AG09319 (cell line): ENCODE data around the gene POMGNT2.

Experiments
- DNase-seq: peaks from one replicate; pipeline ENCODE4 v3.0.0-alpha.2; 2010; ENCODE audit warnings: low read depth; ENCODE audit errors: extremely low read depth
- TF ChIP-seq, protein P1 (sequence below): IDR thresholded peaks from 2 replicates; pipeline ENCODE4 v1.5.1; 2011; ENCODE audit warnings: low read depth, mild to moderate bottlenecking, inconsistent platforms, low read length, moderate library complexity

POMGNT2 gene

DNA sequence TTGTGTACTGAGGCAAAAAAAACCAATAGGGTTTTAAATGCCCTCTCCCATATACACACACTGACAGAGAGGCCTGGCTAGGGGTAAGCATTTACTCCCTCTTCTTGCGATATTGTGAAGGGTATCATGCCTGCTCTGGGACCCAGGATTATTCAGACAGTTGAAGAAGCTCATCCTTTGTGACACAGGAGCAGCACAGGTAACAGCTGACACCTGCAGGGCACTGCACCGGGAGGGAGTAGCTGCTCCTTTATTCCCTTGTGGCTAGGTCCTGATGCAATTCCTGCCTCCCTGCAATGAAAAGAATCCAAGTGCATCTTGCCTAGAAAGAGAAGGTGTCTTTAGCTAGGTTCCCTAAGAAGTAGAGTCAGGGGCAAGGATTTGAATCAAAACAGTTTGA, 23.4 kb downstream of the POMGNT2 start:
- no peak for DNase-seq
- TF ChIP-seq, protein P1, sequence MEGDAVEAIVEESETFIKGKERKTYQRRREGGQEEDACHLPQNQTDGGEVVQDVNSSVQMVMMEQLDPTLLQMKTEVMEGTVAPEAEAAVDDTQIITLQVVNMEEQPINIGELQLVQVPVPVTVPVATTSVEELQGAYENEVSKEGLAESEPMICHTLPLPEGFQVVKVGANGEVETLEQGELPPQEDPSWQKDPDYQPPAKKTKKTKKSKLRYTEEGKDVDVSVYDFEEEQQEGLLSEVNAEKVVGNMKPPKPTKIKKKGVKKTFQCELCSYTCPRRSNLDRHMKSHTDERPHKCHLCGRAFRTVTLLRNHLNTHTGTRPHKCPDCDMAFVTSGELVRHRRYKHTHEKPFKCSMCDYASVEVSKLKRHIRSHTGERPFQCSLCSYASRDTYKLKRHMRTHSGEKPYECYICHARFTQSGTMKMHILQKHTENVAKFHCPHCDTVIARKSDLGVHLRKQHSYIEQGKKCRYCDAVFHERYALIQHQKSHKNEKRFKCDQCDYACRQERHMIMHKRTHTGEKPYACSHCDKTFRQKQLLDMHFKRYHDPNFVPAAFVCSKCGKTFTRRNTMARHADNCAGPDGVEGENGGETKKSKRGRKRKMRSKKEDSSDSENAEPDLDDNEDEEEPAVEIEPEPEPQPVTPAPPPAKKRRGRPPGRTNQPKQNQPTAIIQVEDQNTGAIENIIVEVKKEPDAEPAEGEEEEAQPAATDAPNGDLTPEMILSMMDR = no peak

DNA sequence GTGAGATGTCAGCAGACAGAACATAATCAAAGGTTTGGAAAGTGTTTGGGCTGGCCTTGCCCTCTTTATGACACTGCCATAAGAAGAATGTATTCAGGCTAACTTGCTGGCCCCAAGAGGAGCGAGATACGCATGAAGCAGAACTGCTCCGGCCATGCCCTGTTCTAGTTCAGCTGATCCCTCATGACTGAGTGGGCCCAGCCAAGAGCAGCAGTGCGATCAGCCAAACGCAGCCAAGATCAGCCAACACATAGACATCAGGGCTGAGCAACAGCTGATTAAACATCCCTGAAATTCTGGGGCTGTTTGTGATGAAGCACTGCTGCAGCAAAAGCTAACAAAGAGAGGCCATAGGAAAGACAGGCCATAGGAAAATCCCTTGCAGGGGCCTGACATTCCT, 24.1 kb downstream of the POMGNT2 start:
- TF ChIP-seq, protein P1 = no peak
- no peak for DNase-seq

DNA sequence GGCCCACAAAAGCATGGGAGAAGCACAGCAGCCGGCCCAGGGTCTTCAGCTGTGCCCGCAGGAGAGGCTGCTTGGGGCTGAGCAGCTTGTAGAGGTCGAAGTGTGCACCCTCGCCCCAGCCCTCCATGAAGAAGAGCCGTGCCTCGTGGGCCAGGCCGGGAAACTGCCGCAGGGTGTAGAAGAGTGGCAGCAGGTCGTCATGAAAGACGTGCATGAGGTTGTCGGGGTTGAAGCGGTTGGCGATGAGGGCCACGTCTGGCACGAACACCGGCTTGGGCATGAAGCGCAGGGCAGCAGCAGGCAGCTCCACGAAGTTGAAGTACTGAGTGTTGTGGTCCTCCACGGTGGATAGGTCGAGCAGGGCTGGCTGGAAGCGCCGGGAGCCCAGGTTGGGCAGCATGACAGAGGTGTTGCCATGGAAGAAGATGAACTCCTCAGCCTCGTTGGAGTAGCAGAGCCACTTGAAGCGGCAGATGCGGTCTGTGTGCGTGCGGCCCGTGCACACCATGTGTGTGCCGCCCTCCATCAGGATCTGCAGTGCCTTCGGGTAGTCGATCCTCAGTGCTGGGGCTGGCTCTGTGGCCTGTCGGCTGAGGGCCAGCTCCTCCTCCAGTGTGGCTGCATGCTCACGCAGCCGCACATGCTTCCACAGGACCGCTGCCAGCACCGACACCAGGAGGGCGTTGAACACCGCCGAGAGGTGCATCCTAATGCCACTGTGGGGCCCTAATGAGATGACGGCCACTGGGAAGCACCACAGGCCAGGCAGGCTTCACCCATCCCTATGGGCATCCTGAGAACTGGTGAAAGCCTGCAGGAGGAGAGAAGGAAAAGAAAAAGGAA, 24.9 kb downstream of the POMGNT2 start:
- TF ChIP-seq, protein P1 = no peak
- no peak for DNase-seq

DNA sequence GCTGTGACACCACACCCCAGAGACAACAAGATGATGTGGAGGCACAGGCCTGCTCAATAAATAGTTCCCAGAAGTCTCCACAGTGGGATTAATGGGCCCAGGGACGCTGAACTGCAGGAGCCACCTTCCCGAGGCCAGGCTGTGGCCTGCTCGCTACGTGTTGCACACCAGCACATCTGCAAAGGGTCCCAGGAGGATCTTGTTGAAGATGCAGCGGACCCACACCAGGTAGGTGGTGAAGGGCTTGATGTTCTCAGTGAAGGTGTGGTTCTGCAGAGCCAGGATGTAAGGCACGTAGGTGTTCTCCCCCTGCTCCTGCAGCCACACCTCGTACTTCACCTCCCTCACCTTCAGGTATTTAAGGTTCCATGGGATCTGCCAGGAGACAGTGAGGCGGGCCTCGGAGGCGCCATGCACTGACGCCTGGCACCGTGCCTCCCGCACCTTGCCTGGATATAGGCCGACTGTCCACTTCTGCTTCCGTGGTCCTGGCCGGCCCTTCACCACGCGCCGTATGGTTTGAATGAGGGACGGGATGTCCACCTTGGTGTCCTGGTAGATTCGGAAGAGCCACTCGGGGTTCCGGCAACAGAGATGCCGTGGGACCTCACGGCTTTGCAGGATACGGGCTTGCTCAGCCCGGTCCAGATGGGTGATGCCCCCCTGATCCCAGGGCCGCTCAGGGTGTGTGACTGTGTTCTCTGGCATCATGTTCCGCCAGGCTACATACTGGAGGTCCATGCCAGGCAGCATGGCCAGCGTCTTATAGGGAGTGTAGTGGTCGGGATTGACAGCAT, 26.1 kb downstream of the POMGNT2 start:
- DNase-seq = no peak
- TF ChIP-seq, protein P1 = no peak

DNA sequence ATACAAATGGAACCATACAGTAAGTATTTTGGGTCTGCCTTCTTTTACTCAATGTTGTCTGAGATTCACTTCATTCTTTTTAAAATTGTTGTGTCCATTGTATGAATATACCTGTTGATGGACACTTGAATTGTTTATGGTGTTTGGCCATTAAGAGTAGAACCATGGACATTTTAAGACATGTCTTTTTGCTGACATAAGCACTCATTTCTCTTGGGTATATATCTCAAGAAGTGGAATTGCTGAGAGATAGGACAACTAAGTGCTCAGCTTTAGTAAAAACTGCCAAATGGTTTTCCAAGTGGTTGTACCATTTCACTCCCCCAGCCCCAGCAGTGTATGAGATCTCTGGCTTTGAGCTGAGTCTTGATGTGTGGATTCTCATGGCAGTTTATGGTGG, 28.2 kb downstream of the POMGNT2 start:
- TF ChIP-seq, protein P1 = no peak
- no peak for DNase-seq

DNA sequence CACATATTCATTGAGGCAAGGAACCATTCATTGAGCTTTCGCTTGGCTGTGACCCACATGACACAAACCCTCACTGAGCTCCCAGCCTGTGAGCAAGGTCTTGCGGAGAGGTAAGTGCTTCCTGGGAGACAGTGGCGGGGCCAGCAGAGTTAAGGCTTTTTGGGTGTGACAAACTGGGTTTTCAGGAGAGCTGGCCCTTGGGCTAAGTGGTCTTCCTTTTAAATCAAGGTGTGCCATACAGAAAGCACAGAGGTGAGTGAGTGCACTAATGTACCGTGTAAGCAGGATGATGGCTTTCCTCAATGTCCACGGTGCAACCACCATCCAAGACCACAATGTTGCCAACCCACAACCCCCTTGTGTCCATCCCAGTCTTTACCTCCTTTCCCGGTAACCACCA, 28.6 kb downstream of the POMGNT2 start:
- DNase-seq = no peak
- TF ChIP-seq, protein P1 = no peak

DNA sequence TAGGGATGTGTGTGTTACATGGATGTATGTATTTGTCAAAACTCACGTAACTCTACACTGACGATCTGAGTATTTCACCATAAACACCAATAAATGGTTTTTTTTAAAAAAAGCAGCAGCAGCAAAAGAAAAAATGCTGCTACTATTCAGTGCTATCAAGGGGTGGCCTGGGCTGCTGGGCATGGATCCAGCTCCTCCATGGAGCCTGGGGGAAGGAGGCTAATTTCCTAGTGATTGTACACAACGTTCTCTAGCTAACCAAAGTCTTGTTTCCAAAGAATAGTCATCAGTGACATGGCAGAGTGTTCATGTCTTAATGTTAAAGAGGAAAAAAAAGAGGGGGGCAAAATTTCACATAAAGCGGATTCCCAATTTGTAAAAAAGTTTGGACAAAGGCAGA, 29.0 kb downstream of the POMGNT2 start:
- TF ChIP-seq, protein P1 = no peak
- DNase-seq = no peak
